WERI-Rb-1 (cell line): ENCODE results near the gene CNTNAP4.

ENCODE experiments used
- DNase-seq: peaks from one replicate; pipeline ENCODE4 v3.0.0-alpha.2; 2020
- H3K27ac ChIP-seq: fragments of 250-450 bp; sonication (Bioruptor Pico); 2 replicates; pipeline ENCODE4 v1.5.1; 2020; ENCODE audit warnings: mild to moderate bottlenecking, moderate library complexity
- H3K27me3 ChIP-seq: fragments of 250-450 bp; sonication (Bioruptor Pico); 2 replicates; pipeline ENCODE4 v1.5.1; 2021; ENCODE audit warnings: mild to moderate bottlenecking, low read depth, moderate library complexity; ENCODE audit not compliant: insufficient read depth, severe bottlenecking
- H3K36me3 ChIP-seq: fragments of 250-450 bp; sonication (Bioruptor Pico); 2 replicates; pipeline ENCODE4 v1.5.1; 2020; ENCODE audit warnings: mild to moderate bottlenecking, moderate library complexity
- H3K4me3 ChIP-seq: 2 replicates; pipeline ENCODE4 v1.5.1; 2011; ENCODE audit warnings: low read depth, mild to moderate bottlenecking, control low read depth, low read length
- H3K9me3 ChIP-seq: fragments of 250-450 bp; sonication (Bioruptor Pico); 2 replicates; pipeline ENCODE4 v1.5.1; 2021; ENCODE audit warnings: mild to moderate bottlenecking, moderate library complexity; ENCODE audit not compliant: severe bottlenecking
- TF ChIP-seq, protein P1 (sequence below): IDR thresholded peaks from 2 replicates; pipeline ENCODE4 v1.5.1; 2011; ENCODE audit warnings: low read depth, mild to moderate bottlenecking, control low read depth, inconsistent platforms, low read length

Gene CNTNAP4

DNA sequence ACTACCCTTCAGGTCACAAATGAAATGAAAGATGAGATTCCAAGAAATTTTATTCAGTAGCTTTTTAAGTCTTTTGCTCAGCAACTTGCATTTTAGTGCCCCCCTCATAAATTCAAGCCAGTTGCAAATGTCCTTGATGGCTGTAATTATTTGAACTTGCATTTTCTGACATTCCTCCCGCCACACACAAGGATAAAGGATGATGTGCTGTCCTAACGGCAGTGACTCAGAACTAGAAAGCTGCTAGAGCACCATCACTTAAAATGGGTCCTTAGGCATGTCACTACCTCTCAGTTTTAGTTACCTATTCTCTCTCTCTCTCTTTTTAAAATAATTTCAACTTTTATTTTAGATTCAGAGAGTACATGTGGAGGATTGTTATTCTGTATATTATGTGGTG is 306.7 kb downstream of the CNTNAP4 start:
- no peaks in the 10 kb centered on the region for H3K9me3 ChIP-seq
- no peaks in the 10 kb centered on the region for H3K36me3 ChIP-seq
- no peak for DNase-seq
- H3K27me3 ChIP-seq, result no peaks in the 10 kb centered on the region
- peak overlapping the region; percentile 53 for H3K27ac ChIP-seq
- no peak overlapping the region for H3K4me3 ChIP-seq
- TF ChIP-seq, protein P1, sequence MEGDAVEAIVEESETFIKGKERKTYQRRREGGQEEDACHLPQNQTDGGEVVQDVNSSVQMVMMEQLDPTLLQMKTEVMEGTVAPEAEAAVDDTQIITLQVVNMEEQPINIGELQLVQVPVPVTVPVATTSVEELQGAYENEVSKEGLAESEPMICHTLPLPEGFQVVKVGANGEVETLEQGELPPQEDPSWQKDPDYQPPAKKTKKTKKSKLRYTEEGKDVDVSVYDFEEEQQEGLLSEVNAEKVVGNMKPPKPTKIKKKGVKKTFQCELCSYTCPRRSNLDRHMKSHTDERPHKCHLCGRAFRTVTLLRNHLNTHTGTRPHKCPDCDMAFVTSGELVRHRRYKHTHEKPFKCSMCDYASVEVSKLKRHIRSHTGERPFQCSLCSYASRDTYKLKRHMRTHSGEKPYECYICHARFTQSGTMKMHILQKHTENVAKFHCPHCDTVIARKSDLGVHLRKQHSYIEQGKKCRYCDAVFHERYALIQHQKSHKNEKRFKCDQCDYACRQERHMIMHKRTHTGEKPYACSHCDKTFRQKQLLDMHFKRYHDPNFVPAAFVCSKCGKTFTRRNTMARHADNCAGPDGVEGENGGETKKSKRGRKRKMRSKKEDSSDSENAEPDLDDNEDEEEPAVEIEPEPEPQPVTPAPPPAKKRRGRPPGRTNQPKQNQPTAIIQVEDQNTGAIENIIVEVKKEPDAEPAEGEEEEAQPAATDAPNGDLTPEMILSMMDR, result no peak

DNA sequence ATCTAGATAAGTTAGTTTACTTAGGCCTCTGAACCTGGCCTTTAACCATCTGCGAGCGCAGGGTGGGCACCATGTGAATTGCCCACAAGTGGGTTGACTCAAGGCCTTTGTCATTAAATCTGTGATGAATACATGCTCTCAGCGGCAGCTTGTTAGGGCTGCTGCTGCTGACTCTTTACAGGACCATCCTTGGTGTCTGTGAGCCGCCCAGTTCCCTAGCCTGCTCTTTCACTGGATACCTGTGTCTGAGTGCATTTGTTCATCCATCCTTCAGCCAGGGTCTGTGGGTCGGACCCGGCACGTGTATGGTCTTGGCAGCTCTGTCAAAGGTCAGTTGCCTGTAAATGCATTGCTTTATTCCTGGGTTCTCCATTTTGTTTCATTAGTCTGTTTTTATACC is 321.3 kb downstream of the CNTNAP4 start:
- TF ChIP-seq, protein P1, result no peak
- DNase-seq, result no peak
- Histone ChIP-seq H3K27me3 (no peaks in the 10 kb centered on the region), H3K9me3 (no peaks in the 10 kb centered on the region), H3K36me3 (no peaks in the 10 kb centered on the region), H3K27ac (no peak overlapping the region), H3K4me3 (no peak overlapping the region)

DNA sequence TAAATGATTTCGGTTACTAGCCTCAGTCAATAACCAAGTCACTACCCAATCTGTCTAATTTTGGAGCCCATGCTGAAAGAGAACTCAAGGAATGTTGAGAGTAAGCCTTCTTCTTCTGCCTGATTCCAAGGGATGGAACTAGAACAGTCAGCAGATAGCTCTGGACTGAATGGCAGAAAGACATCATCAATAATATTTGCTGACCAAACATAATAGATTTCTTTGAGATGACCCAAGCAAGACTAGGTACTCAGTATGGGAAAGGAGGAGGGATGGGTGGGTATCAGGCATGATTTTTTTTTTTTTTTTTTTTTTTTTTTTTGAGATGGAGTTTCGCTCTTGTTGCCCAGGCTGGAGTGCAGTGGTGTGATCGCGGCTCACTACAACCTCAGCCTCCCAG is 330.1 kb downstream of the CNTNAP4 start:
- H3K4me3 ChIP-seq, result no peak overlapping the region
- no peaks in the 10 kb centered on the region for H3K9me3 ChIP-seq
- no peaks in the 10 kb centered on the region for H3K36me3 ChIP-seq
- no peak for DNase-seq
- H3K27ac ChIP-seq, result no peak overlapping the region
- TF ChIP-seq, protein P1, result no peak
- H3K27me3 ChIP-seq, result no peaks in the 10 kb centered on the region
